Endodermal cell (in vitro differentiated cells): ENCODE data around the gene BCORL1. TPM values are rescaled to one million over a fixed set of nuclear protein-coding genes. Genes with fewer than 3 reads are reported as not detected.

Experiments
- DNase-seq: peaks from one replicate; pipeline ENCODE4 v3.0.0-alpha.2; 2017
- H3K27ac ChIP-seq: 2 replicates; pipeline ENCODE4 v1.5.1; 2013; ENCODE audit warnings: mild to moderate bottlenecking, low read depth, low read length, moderate library complexity
- H3K27me3 ChIP-seq: 2 replicates; pipeline ENCODE4 v1.6.1; 2013; ENCODE audit warnings: mild to moderate bottlenecking, low read length, moderate library complexity; ENCODE audit not compliant: insufficient read depth, control insufficient read depth, poor library complexity, severe bottlenecking
- H3K36me3 ChIP-seq: 2 replicates; pipeline ENCODE4 v1.7.0; 2013; ENCODE audit warnings: mild to moderate bottlenecking, low read length, moderate library complexity; ENCODE audit not compliant: control insufficient read depth, insufficient read depth
- H3K4me1 ChIP-seq: one replicate; pipeline ENCODE4 v1.7.0; 2013; ENCODE audit warnings: low read length; ENCODE audit not compliant: control insufficient read depth, insufficient read depth
- H3K4me3 ChIP-seq: 2 replicates; pipeline ENCODE4 v1.5.1; 2013; ENCODE audit warnings: mild to moderate bottlenecking, low read length, moderate library complexity
- H3K9ac ChIP-seq: 2 replicates; pipeline ENCODE4 v1.6.1; 2013; ENCODE audit warnings: mild to moderate bottlenecking, low read length, moderate library complexity; ENCODE audit not compliant: poor library complexity, severe bottlenecking; ENCODE audit errors: extremely low read depth
- H3K9me3 ChIP-seq: 2 replicates; pipeline ENCODE4 v1.6.1; 2013; ENCODE audit warnings: mild to moderate bottlenecking, low read length, moderate library complexity; ENCODE audit not compliant: control insufficient read depth
- H3K27ac Mint-ChIP-seq: 2 replicates; pipeline ENCODE4 v1.8.0; 2020; ENCODE audit warnings: mixed read lengths
- H3K27me3 Mint-ChIP-seq: 2 replicates; pipeline ENCODE4 v1.8.0; 2021; ENCODE audit warnings: mild to moderate bottlenecking, mixed read lengths; ENCODE audit not compliant: insufficient read depth
- H3K36me3 Mint-ChIP-seq: 2 replicates; pipeline ENCODE4 v1.8.0; 2020; ENCODE audit warnings: low read depth, mixed read lengths
- H3K4me1 Mint-ChIP-seq: 2 replicates; pipeline ENCODE4 v1.8.0; 2020; ENCODE audit warnings: mixed read lengths
- H3K4me3 Mint-ChIP-seq: 2 replicates; pipeline ENCODE4 v1.8.0; 2020; ENCODE audit warnings: mild to moderate bottlenecking, moderate library complexity, mixed read lengths
- H3K9me3 Mint-ChIP-seq: 2 replicates; pipeline ENCODE4 v1.8.0; 2020; ENCODE audit warnings: mild to moderate bottlenecking, mixed read lengths
- WGBS, 2 experiments: methylation state at CpG; one replicate each; pipeline versions ENCODE4 v1.1.5 to v1.1.7; 2013; ENCODE audit warnings: missing lambda C conversion rate in 2 of 2, mixed read lengths in 1 of 2; ENCODE audit not compliant: insufficient coverage in 1 of 2, insufficient read length in 1 of 2; 5-methylcytosine and 5-hydroxymethylcytosine counted together
- total RNA-seq, 2 donors: library from RNA; stranded (reverse); fragmentation: NEBNext Ultra II Directional in 1 of 2; extraction: Animal tissue kit (Norgen Biotek cat#: 25700) in 1 of 2; gene quantifications; 2 replicates in 1 of 2; 3 replicates in 1 of 2; pipeline ENCODE4 v1.2.1, GENCODE V29; 2021
- TF ChIP-seq, protein P1 (sequence below): fragments of 200-600 bp; sonication (generic); conservative IDR thresholded peaks from 2 replicates; pipeline ENCODE4 v1.5.0; 2021; ENCODE audit warnings: antibody characterized with exemption, mild to moderate bottlenecking

The BCORL1 gene
- total RNA-seq, 2 donors from 2014 or later: 24.5 to 29.9 TPM

DNA sequence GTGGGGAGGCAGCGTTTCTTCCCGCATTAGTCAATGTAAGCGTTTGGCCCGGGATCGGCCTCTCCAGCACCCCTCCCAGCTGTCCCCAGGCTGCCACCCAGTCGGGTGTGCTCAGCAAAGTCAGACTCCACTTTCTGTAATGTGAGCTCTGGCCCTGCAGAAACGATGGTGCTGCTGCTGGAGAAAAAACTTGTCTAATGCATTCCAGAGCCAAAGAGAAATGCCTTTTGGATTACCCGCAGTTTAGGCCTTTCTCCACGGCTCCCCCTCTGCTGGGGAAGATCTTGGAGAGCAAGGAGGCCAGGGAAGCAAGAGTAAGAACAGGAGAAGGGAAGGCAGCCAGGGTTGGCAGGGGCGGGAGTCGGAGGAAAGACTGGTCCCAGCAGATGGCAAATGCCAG is 72.7 kb downstream of the BCORL1 start:
- Histone ChIP-seq H3K4me1 (no peaks in the 10 kb centered on the region), H3K9ac (no peak overlapping the region), H3K9me3 (no peaks in the 10 kb centered on the region), H3K4me3 (no peak overlapping the region), H3K27ac (no peak overlapping the region), H3K36me3 (peaks cover 9% of the 10 kb centered on the region), H3K27me3 (no peaks in the 10 kb centered on the region)
- Mint-ChIP-seq H3K4me1 (no peaks in the 10 kb centered on the region), H3K4me3 (no peak overlapping the region), H3K36me3 (peaks cover 41% of the 10 kb centered on the region), H3K27ac (no peak overlapping the region), H3K9me3 (peaks cover 49% of the 10 kb centered on the region), H3K27me3 (peaks cover 21% of the 10 kb centered on the region)
- DNase-seq: peak; percentile 55
- TF ChIP-seq, protein P1, sequence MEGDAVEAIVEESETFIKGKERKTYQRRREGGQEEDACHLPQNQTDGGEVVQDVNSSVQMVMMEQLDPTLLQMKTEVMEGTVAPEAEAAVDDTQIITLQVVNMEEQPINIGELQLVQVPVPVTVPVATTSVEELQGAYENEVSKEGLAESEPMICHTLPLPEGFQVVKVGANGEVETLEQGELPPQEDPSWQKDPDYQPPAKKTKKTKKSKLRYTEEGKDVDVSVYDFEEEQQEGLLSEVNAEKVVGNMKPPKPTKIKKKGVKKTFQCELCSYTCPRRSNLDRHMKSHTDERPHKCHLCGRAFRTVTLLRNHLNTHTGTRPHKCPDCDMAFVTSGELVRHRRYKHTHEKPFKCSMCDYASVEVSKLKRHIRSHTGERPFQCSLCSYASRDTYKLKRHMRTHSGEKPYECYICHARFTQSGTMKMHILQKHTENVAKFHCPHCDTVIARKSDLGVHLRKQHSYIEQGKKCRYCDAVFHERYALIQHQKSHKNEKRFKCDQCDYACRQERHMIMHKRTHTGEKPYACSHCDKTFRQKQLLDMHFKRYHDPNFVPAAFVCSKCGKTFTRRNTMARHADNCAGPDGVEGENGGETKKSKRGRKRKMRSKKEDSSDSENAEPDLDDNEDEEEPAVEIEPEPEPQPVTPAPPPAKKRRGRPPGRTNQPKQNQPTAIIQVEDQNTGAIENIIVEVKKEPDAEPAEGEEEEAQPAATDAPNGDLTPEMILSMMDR: no peak
- 88% methylated on average over 11 of the region's 11 CpGs; no CpG with 5 or more reads in 1 of the 2 experiments for WGBS, 2 experiments

DNA sequence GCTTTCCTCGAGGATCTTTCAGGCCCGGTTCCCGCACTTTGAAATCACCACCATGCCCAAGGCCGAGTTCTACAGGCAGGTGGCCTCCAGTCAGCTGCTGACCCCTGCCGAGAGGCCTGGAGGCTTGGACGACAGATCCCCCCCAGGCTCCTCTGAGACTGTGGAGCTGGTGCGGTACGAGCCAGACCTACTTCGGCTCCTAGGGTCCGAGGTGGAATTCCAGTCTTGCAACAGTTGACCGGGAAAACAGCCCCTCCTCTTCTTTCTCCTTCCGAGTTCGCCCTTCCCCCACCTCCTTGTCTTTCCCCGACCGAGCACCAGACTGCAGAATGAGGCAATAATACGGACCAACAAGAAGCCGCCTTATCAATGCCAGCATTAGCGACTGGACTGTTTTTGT is 73.5 kb downstream of the BCORL1 start:
- peak; percentile 52 for DNase-seq
- no peaks in the 10 kb centered on the region for H3K4me1 Mint-ChIP-seq

DNA sequence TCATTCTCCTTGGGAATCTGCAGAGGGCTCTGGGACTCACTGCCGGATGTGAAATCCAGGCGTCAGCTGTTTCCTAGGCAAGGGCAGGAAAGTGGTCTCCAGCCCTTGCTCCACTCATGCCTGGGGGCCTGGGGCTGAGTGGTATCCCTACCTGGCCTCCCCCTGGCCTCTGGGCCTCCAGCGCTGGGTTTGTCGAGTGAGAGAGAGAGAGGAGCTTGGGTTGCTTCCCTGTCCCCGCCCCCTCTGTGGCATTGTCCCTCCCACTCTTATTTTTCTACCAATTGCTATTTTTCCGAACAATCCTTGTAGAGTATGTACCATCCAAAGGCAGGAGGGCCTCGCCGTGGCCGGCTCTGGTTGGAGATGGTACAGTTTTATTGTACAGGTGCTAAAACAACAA is 74.8 kb downstream of the BCORL1 start:
- H3K36me3 ChIP-seq: peaks cover 9% of the 10 kb centered on the region
- no peak overlapping the region for H3K27ac ChIP-seq
- Mint-ChIP-seq H3K36me3 (peaks cover 24% of the 10 kb centered on the region), H3K4me3 (no peak overlapping the region), H3K27me3 (peaks cover 37% of the 10 kb centered on the region), H3K4me1 (no peaks in the 10 kb centered on the region), H3K9me3 (peaks cover 33% of the 10 kb centered on the region), H3K27ac (no peak overlapping the region)
- no peaks in the 10 kb centered on the region for H3K4me1 ChIP-seq
- WGBS, 2 experiments: 76% methylated on average over 8 of the region's 9 CpGs; no CpG with 5 or more reads in 1 of the 2 experiments
- no peak overlapping the region for H3K9ac ChIP-seq
- no peaks in the 10 kb centered on the region for H3K9me3 ChIP-seq
- DNase-seq: peak; percentile 54
- TF ChIP-seq, protein P1: no peak
- no peak overlapping the region for H3K4me3 ChIP-seq
- H3K27me3 ChIP-seq: peaks cover 10% of the 10 kb centered on the region

More for the DNA sequence above, 73.5 kb downstream of the BCORL1 start:
- 39 to 79% methylated on average over 3 to 18 of the region's 18 CpGs for WGBS, 2 experiments
- no peaks in the 10 kb centered on the region for H3K4me1 ChIP-seq
- H3K36me3 ChIP-seq: peaks cover 9% of the 10 kb centered on the region
- Mint-ChIP-seq H3K4me3 (no peak overlapping the region), H3K27me3 (peaks cover 24% of the 10 kb centered on the region), H3K36me3 (peaks cover 35% of the 10 kb centered on the region), H3K9me3 (peaks cover 43% of the 10 kb centered on the region), H3K27ac (no peak overlapping the region)
- peaks cover 1% of the 10 kb centered on the region for H3K27me3 ChIP-seq
- H3K4me3 ChIP-seq: no peak overlapping the region
- TF ChIP-seq, protein P1: no peak
- H3K9me3 ChIP-seq: no peaks in the 10 kb centered on the region
- H3K9ac ChIP-seq: no peak overlapping the region
- no peak overlapping the region for H3K27ac ChIP-seq
